Panc1 (cell line): ENCODE measurements around the gene TDRD1. TPM values are rescaled to one million over a fixed set of nuclear protein-coding genes. Genes with fewer than 3 reads are reported as not detected.
A peak's percentile ranks its signal among the peaks of the same experiment; 100 is the strongest.

Experiments
- ATAC-seq: fragments of 200-7000 bp; cut with Tn5 transposase; 2 replicates; pipeline ENCODE4 v1.9.1; 2020; ENCODE audit warnings: mild to moderate bottlenecking, moderate library complexity
- BruUV-seq: library from RNA; stranded (reverse); fragments of 400-500 nt; replicated peaks from 2 replicates; lab custom pipeline; 2021; lab: Mats Ljungman, UMichigan
- CTCF ChIA-PET: fragments of 300-600 bp; sonication (Branson Sonifier 250); formaldehyde crosslinking; loops from one replicate; lab custom pipeline; 2022; ENCODE audit warnings: antibody characterized with exemption; lab: Charles Lee
- POLR2A ChIA-PET: fragments of 300-600 bp; sonication (Branson Sonifier 250); formaldehyde crosslinking; loops from one replicate; lab custom pipeline; 2022; ENCODE audit warnings: antibody characterized with exemption; lab: Charles Lee
- DNase-seq: peaks from one replicate; pipeline ENCODE4 v3.0.0-alpha.2; 2010; ENCODE audit warnings: low read depth, low spot score
- H3K27ac ChIP-seq: 2 replicates; pipeline ENCODE4 v1.5.1; 2011; ENCODE audit warnings: mild to moderate bottlenecking, low read length, inconsistent platforms
- H3K27me3 ChIP-seq: fragments of 200-500 bp; sonication (Bioruptor generic); 2 replicates; pipeline ENCODE4 v1.6.0; 2014; ENCODE audit warnings: low read length, inconsistent platforms; ENCODE audit not compliant: control insufficient read depth, insufficient read depth
- H3K36me3 ChIP-seq: fragments of 200-500 bp; sonication (Bioruptor generic); 2 replicates; pipeline ENCODE4 v1.5.1; 2014; ENCODE audit warnings: inconsistent platforms, mild to moderate bottlenecking, low read length, moderate library complexity; ENCODE audit not compliant: control insufficient read depth, insufficient read depth
- H3K4me1 ChIP-seq: 2 replicates; pipeline ENCODE4 v1.5.1; 2011; ENCODE audit warnings: inconsistent platforms, mild to moderate bottlenecking, low read length, moderate library complexity; ENCODE audit not compliant: control insufficient read depth, insufficient read depth
- H3K4me3 ChIP-seq, 2 experiments: 2 replicates each; pipeline ENCODE4 v1.5.1; 2011 to 2012; ENCODE audit warnings: low read depth in 2 of 2, low read length in 2 of 2, mild to moderate bottlenecking in 2 of 2, inconsistent platforms in 1 of 2, moderate library complexity in 1 of 2
- H3K9me3 ChIP-seq: fragments of 200-500 bp; sonication (Bioruptor generic); 2 replicates; pipeline ENCODE4 v1.5.1; 2014; ENCODE audit warnings: low read depth, mild to moderate bottlenecking, inconsistent platforms, low read length, moderate library complexity; ENCODE audit not compliant: control insufficient read depth, insufficient read depth
- POLR2AphosphoS5 ChIP-seq: IDR thresholded peaks from 2 replicates; pipeline ENCODE4 v1.6.1; 2012; ENCODE audit warnings: mild to moderate bottlenecking, low read depth, low read length, moderate library complexity
- TCF7L2 ChIP-seq: IDR thresholded peaks from 2 replicates; pipeline ENCODE4 v1.6.1; 2011; ENCODE audit warnings: mild to moderate bottlenecking, low read depth, low read length, inconsistent platforms
- in situ Hi-C: cut with HindIII; loops from 2 replicates; pipeline ENCODE4 v1.10.0; 2016; ENCODE audit warnings: low sequenced_read_pairs, low pct_unique_long_range_greater_than_20kb
- intact Hi-C: fragments of 100-400 bp; cut with micrococcal nuclease; formaldehyde crosslinking; loops from one replicate; pipeline ENCODE4 v1.10.0; 2022; ENCODE audit not compliant: unreplicated experiment
- total RNA-seq: library from RNA; stranded (reverse); gene quantifications from one replicate; pipeline ENCODE4 v1.2.1, GENCODE V29; 2021; ENCODE audit not compliant: unreplicated experiment
- TF ChIP-seq, protein P1 (sequence below), 2 experiments: IDR thresholded peaks; 2 replicates each; pipeline ENCODE4 v1.6.1; 2011 to 2012; ENCODE audit warnings: low read depth in 2 of 2, control low read depth in 1 of 2, low read length in 1 of 2, mild to moderate bottlenecking in 1 of 2, moderate library complexity in 1 of 2; ENCODE audit not compliant: insufficient read depth in 1 of 2
- TF ChIP-seq, protein P2 (sequence below): fragments of 450-650 bp; IDR thresholded peaks from 2 replicates; pipeline ENCODE4 v1.5.1; 2017; ENCODE audit warnings: mild to moderate bottlenecking

TDRD1 gene
- total RNA-seq, 1 experiment from 2014 or later: not detected

DNA sequence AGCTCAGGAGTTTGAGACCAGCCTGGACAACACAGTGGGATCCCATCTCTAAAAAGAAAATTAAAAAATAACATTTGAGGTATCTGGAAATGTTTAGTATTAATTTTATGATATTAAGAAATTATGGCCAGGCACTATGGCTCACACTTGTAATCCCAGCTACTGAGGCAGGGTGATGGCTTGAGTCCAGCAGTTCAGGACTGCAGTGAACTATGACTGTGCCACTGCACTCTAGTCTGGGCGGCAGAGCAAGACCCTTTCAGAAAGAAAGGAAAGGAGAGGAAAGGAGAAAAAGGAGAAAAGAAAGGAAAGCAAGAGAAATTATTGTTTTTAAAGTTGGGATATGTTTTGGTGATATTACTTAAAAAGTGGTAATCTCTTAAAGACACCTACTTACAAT is 2.6 kb upstream of the TDRD1 start:
- DNase-seq (no peak), ATAC-seq (no peak)
- H3K4me1 ChIP-seq: peaks cover 21% of the 10 kb centered on the region
- intact Hi-C loops (loop anchor here (10.0 kb wide), 1 partner anchor 248 kb away; no protein-coding TSS in a partner anchor), in situ Hi-C loops (no loop called here)
- no peak for TF ChIP-seq TCF7L2
- TF ChIP-seq, protein P1, sequence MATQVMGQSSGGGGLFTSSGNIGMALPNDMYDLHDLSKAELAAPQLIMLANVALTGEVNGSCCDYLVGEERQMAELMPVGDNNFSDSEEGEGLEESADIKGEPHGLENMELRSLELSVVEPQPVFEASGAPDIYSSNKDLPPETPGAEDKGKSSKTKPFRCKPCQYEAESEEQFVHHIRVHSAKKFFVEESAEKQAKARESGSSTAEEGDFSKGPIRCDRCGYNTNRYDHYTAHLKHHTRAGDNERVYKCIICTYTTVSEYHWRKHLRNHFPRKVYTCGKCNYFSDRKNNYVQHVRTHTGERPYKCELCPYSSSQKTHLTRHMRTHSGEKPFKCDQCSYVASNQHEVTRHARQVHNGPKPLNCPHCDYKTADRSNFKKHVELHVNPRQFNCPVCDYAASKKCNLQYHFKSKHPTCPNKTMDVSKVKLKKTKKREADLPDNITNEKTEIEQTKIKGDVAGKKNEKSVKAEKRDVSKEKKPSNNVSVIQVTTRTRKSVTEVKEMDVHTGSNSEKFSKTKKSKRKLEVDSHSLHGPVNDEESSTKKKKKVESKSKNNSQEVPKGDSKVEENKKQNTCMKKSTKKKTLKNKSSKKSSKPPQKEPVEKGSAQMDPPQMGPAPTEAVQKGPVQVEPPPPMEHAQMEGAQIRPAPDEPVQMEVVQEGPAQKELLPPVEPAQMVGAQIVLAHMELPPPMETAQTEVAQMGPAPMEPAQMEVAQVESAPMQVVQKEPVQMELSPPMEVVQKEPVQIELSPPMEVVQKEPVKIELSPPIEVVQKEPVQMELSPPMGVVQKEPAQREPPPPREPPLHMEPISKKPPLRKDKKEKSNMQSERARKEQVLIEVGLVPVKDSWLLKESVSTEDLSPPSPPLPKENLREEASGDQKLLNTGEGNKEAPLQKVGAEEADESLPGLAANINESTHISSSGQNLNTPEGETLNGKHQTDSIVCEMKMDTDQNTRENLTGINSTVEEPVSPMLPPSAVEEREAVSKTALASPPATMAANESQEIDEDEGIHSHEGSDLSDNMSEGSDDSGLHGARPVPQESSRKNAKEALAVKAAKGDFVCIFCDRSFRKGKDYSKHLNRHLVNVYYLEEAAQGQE (IDR thresholded peaks at IDR 0.05; ENCODE audit: insufficient read depth in 1 of 2, low read depth in 2 of 2, low read length in 1 of 2): no peak
- no peak for TF ChIP-seq POLR2AphosphoS5
- TF ChIP-seq, protein P2, sequence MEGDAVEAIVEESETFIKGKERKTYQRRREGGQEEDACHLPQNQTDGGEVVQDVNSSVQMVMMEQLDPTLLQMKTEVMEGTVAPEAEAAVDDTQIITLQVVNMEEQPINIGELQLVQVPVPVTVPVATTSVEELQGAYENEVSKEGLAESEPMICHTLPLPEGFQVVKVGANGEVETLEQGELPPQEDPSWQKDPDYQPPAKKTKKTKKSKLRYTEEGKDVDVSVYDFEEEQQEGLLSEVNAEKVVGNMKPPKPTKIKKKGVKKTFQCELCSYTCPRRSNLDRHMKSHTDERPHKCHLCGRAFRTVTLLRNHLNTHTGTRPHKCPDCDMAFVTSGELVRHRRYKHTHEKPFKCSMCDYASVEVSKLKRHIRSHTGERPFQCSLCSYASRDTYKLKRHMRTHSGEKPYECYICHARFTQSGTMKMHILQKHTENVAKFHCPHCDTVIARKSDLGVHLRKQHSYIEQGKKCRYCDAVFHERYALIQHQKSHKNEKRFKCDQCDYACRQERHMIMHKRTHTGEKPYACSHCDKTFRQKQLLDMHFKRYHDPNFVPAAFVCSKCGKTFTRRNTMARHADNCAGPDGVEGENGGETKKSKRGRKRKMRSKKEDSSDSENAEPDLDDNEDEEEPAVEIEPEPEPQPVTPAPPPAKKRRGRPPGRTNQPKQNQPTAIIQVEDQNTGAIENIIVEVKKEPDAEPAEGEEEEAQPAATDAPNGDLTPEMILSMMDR: no peak
- no peaks in the 10 kb centered on the region for H3K9me3 ChIP-seq
- CTCF ChIA-PET: no interaction called here
- POLR2A ChIA-PET: interaction anchor here (0.6 kb wide), 1 partner anchor 370 kb away, joined by 3 read pairs; no protein-coding TSS in a partner anchor
- H3K36me3 ChIP-seq: peaks cover 7% of the 10 kb centered on the region; the same call in 1 of the 2 replicates
- no TSS peak for BruUV-seq
- no peak overlapping the region for H3K27ac ChIP-seq
- H3K27me3 ChIP-seq: no peaks in the 10 kb centered on the region; the same call in 1 of the 2 replicates
- H3K4me3 ChIP-seq: no peak overlapping the region

DNA sequence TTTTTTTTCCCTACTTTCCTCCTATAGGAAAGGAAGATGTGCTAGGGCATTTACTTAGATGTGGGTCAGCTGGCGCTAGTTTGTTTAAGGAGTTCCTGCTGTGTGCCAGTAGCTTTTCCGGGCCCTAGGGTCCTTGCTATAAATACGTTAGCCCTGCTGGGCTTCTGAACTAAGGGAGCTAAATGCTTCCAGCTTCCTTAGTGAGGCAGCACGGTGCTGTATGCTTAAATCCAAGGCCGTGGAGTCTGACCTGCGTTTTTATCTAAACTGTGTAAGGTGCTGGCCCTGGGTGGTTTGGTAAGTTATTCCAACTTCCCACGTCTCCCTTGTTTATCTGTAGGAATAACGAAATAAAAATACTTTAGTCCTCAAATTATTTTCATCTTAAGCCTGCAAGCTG is 594 bp downstream of the TDRD1 start:
- TF ChIP-seq POLR2AphosphoS5: no peak
- TF ChIP-seq, protein P1 (IDR thresholded peaks at IDR 0.05; ENCODE audit: insufficient read depth in 1 of 2, low read depth in 2 of 2, low read length in 1 of 2): no peak
- peak overlapping the region; percentile 29; the same call in 1 of the 2 replicates for H3K27ac ChIP-seq
- H3K9me3 ChIP-seq: no peaks in the 10 kb centered on the region
- no peak for DNase-seq
- H3K36me3 ChIP-seq: no peaks in the 10 kb centered on the region
- ChIA-PET CTCF (no interaction called here), POLR2A (interaction anchor here (0.6 kb wide), 1 partner anchor 229 kb away, joined by 3 read pairs; no protein-coding TSS in a partner anchor)
- in situ Hi-C loops (no loop called here), intact Hi-C loops (loop anchor here (10.0 kb wide), 1 partner anchor 245 kb away; no protein-coding TSS in a partner anchor)
- peak; percentile 68 for ATAC-seq
- no peaks in the 10 kb centered on the region; the same call in 1 of the 2 replicates for H3K27me3 ChIP-seq
- no peak overlapping the region; a peak in 1 of 4 replicates for H3K4me3 ChIP-seq
- peaks cover 10% of the 10 kb centered on the region; the same call in 1 of the 2 replicates for H3K4me1 ChIP-seq
- no TSS peak for BruUV-seq
